Measurements from ENCODE around the gene AGPAT1.
A peak's percentile ranks its signal among the peaks of the same experiment; 100 is the strongest.

Gene AGPAT1

DNA sequence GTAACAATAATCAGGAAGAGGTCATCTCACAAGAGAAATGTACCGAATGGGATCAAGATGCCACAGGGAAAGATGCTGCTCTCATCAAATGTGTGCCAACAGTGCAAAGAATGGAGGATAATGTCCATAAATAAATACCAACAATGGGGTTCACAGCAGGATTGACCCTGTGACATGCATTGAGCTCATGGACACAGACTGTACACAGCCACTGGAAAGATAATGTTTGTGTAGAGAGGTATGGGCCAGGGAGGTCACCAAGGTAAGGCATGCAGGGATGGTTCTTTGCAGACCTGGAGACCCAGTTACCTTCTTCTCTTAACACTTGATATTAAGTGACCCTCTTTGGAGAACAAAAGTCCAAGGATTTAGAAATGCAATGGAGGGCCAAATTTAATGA is 1.5 kb downstream of the AGPAT1 start:
- no peak for FAIRE-seq

DNA sequence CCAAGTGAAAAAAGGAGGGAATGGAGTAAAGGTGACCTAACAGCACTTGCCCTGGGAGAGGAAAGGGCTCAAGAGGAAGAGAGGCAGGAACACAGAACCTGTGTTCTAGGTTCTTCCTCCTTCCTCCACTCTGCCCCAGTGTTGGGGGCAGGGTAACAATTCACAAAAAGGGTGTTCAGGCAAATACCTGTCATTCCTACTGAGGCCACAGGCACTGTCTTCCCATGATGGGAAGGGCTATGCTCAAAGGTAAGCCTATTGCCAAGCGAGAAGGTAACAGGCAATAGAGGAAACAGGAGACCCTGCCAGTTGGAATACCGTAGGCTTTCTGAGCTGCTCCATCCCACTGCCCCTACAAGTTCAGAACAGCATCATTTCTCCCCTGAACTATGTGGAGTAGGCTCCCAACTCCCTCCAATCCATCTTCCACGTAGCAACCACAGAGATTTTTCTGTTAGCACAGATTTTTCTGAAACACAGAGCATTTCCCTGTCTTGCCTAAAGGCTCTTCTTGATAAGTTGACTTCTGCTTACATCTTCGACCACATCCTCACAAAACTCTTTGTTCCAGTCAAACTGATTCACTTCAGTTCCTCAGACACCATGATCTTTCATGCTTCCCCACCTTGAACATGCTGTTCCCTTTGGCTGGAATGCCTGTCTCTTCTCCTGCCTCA is 2.7 kb downstream of the AGPAT1 start:
- DNase-seq (ENCODE audit: extremely low spot score, insufficient read length, low read depth) (no peak), FAIRE-seq (no peak)

More for the DNA sequence above, 1.5 kb downstream of the AGPAT1 start:
- DNase-seq (ENCODE audit: extremely low spot score, insufficient read length, low read depth): no peak

- FAIRE-seq (no peak), DNase-seq (ENCODE audit: extremely low spot score, insufficient read length, low read depth) (no peak)
These were observed 4.7 kb downstream of the AGPAT1 start for GRCh38 chr6:32171234-32171633.

GRCh38 chr6:32170294-32170693 is 5.6 kb downstream of the AGPAT1 start:
- FAIRE-seq (no peak), DNase-seq (ENCODE audit: extremely low spot score, insufficient read length, low read depth) (no peak)

DNA sequence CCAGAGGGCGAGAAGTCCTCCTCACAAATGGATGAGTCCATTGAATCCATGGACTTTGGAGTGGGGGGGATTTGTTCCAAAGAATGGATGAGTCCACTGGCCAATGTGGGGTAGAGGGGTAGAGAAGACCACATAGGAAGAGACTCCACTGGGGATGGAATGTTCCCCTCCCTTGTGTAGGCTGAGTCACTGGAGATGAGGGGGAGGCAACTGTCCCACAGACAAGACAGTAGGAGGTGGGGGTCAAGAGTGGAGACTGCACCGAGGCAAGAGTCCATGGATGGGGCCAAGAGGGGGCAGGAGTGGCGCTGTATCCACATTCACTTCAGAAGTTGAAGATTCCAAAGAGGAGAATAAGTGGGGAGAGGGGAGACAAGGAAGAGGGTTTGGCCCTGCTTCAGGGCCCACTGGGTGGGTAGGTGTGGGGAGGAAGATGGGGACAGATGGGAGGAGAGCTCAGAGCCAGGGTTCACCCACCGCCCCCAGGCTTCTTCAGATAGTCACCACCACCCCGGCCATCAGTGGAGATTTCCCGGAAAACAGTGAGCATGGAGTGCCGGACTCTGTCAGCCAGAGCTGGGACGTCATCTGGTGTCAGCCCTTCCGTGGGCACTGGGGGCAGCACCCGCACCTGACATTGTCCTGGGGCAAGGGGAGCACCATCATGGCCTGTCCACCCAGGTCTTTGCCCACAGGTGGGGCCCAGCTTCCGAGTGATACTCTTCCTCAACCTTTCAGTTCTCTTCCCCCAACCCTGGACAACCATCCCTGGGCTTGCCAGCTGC is 6.9 kb downstream of the AGPAT1 start:
- DNase-seq (ENCODE audit: extremely low spot score, insufficient read length, low read depth) (no peak), FAIRE-seq (no peak)

- DNase-seq (ENCODE audit: extremely low spot score, insufficient read length, low read depth): no peak
- FAIRE-seq: no peak
These were observed 7.5 kb downstream of the AGPAT1 start for GRCh38 chr6:32168350-32168749.

DNA sequence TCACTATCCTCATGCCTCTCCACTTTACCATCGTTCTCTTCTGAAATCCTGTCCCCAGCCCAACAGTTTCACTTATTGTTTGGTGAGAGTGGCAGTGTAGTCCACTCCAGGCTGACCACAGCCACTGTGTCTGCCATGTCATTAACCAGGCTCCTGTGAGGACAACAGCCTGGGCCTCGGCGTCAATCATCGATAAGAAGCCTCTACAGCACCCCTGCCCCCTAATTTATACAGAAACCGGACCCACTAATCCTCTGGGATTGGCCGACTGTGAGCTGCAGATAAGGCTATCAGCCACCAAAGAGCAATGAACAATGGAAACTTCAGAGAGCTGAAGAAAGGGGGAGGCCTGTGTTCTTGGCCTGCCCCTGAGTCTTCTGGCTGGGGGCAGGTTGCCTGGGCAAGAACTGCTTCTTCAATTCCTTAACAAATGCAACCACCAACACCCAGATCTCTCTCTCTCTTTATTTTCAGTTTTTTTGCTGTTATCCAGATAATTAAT is 8.1 kb downstream of the AGPAT1 start:
- DNase-seq (ENCODE audit: extremely low spot score, insufficient read length, low read depth): no peak
- FAIRE-seq: no peak

DNA sequence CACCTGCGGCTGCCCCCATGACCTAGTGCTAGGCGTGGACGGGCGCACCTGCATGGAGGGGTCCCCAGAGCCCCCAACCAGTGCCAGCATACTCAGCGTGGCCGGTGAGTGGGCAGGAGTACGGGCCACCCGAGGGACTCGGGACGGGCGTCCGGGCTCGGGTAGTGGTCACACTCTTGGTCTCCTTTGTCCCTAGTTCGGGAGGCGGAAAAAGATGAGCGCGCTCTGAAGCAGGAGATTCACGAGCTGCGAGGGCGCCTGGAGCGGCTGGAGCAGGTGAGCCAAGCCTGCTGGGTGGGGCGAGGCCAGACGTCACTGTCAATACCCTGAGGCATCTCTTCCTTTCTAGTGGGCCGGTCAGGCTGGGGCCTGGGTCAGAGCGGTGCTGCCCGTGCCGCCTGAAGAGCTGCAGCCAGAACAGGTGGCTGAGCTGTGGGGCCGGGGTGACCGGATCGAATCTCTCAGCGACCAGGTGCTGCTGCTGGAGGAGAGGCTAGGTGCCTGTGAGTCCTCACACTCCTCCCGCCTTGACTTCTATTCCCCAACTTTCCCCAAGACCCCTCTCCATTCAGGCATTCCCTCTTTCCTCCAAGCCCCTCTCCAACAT is 8.6 kb downstream of the AGPAT1 start:
- DNase-seq (ENCODE audit: extremely low spot score, insufficient read length, low read depth) (no peak), FAIRE-seq (no peak)

DNA sequence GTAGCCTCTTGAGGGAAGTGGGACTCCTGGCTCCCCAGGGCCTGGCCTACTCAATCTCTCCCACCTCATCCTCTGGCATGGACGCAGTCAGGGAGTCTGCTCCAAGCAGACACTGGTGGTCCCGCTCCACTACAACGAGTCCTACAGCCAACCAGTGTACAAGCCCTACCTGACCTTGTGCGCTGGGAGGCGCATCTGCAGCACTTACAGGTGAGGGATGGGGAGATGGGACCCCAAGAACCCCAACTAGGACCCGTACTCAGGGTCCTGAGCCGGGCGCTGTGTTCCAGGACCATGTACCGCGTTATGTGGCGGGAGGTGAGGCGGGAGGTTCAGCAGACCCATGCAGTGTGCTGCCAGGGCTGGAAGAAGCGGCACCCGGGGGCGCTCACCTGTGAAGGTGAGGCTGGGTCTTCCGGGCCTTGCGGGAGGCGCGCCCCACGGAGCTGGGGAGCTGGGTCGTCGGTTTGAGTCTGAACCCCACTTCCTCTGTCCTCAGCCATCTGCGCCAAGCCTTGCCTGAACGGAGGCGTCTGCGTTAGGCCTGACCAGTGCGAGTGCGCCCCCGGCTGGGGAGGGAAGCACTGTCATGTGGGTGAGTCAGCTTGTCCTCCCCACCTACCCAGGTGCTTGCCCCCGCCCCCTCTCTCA is 9.3 kb downstream of the AGPAT1 start:
- FAIRE-seq (no peak), DNase-seq (ENCODE audit: extremely low spot score, insufficient read length, low read depth) (no peak)

DNA sequence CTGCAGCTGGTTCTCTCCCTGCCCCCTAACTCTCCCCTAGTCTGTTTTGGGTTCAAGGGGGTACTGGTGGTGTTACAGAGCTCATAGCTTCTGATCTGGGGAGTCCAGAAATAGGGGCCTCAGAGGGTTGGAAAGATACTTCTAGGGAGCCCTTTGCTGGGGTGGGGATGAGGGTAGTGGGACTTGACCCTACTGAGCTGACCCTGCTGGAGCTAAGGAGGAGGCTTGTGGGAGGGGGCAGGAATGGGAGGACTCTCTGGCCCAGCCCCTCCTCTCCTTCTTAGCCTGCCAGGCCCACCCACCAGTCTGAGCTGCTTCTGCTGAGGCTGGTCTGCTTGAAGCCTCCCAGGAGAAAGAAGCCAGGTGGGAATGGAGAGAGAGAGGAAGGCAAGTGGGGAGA is 11.6 kb downstream of the AGPAT1 start, which contains the start of gene EGFL8:
Gene EGFL8, plus strand, starts transcription at position 301 of the 400 bp plus-strand sequence. CDS start 1,571 bp downstream, outside the sequence.
- FAIRE-seq: no peak

GRCh38 chr6:32163559-32164258 is 12.2 kb downstream of the AGPAT1 start:
- FAIRE-seq: no peak
- no peak for DNase-seq (ENCODE audit: extremely low spot score, insufficient read length, low read depth)

More for the DNA sequence above, 11.6 kb downstream of the AGPAT1 start, which contains the start of gene EGFL8:
- DNase-seq (ENCODE audit: extremely low spot score, insufficient read length, low read depth): no peak

GRCh38 chr6:32158052-32158451 is 17.8 kb downstream of the AGPAT1 start:
- FAIRE-seq: no peak
- no peak for DNase-seq (ENCODE audit: extremely low spot score, insufficient read length, low read depth)

DNA sequence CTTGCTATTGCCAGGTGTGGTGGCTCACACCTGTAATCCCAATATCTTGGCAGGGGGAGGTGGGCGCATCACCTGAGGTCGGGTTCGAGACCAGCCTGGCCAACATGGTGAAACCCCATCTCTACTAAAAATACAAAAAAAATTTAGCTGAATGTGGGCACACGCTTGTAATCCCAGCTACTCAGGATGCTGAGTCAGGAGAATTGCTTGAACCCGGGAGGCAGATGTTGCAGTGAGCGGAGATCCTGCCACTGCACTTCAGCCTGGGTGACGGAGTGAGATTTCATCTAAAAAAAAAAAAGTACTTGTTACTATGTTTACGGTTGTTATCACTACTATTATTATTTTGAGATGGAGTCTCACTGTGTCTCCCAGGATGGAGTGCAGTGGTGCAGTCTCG is 19.0 kb downstream of the AGPAT1 start:
- FAIRE-seq (no peak), DNase-seq (ENCODE audit: extremely low spot score, insufficient read length, low read depth) (no peak)

GRCh38 chr6:32154514-32155161 is 21.2 kb downstream of the AGPAT1 start:
- DNase-seq (ENCODE audit: extremely low spot score, insufficient read length, low read depth) (peak; percentile 58), FAIRE-seq (peak; percentile 77)

DNA sequence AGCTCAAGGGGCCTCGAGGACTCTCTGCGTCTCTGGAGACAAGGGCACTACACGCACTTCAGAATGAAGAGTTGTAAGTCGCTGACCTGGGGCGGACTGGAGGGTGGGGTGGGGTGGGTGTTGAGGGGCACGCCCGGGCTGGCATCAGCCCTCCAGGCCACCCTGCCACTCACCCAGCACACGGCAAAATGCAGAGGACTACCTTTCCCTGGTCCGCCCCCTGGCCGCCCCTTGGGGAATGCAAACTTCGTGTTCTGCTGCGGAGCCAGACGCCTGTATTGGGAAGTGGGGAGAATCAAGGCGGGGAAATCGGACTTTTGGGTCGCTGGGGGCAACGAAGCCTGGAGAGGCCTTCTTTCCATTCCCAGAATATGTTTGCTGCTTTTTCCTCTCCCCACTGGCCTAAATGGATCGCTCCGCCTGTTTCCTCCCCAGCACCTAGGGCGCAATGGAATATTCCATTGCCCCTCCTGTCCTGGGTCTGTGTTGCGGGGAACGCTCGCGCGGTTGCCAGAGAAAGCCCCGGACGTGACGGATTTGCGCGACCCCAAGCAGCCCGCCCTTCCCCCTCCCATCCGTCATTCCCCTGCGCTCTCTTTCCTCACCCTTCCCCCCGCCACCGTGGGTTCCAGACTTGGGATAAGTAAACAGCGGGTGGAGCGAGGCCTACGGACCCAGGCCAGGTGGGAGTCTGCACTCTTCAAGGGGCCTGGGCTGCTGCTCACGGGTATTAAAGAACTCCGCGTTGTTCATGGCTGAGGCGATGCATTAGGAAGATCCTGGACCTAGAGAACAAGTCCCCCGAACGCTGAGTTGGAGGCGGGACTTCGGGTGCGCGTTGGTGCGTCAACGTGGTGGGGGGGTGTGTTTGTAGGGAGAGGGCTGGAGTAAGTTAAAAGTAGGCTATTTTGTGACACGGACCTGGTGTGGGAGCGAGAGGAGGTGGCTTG is 22.0 kb downstream of the AGPAT1 start, which contains the start of gene PPT2:
Gene PPT2, plus strand, starts transcription at position 578 of the 950 bp plus-strand sequence. CDS start 454 bp downstream, outside the sequence.
- DNase-seq (ENCODE audit: extremely low spot score, insufficient read length, low read depth): no peak

GRCh38 chr6:32152769-32153563 is 22.9 kb downstream of the AGPAT1 start:
- DNase-seq (ENCODE audit: extremely low spot score, insufficient read length, low read depth) (no peak), FAIRE-seq (no peak)

More for the DNA sequence above, 22.0 kb downstream of the AGPAT1 start, which contains the start of gene PPT2:
- no peak for FAIRE-seq

All from GM18507 (cell line).